Measurements from ENCODE around the gene MGAT5B.

DNA sequence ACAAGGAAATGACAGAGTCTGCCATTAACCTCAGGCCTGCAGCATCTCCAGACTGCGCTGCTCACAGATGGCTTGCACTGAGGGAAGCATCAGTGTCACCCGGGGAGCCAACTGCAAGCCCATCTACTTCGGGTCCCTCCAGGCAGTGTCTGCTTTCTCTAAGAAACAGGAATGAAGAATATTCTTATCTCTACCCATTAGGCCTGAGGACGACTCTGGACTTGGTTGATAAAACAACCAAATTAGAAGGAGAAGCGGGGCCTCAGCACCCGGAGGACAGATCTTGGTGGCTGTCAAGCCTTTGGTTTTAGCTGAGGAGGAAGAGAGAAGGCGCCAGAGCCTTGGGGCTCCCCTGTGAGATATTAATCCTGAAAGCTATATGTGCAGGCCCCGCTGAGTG, 19.5 kb upstream of the MGAT5B start:
- TF ChIP-seq EZH2 (IDR thresholded peaks at IDR 0.05; ENCODE audit: borderline replicate concordance, insufficient read depth, low read depth, low read length, poor library complexity, severe bottlenecking), result no peak
- TF ChIP-seq, protein P1, sequence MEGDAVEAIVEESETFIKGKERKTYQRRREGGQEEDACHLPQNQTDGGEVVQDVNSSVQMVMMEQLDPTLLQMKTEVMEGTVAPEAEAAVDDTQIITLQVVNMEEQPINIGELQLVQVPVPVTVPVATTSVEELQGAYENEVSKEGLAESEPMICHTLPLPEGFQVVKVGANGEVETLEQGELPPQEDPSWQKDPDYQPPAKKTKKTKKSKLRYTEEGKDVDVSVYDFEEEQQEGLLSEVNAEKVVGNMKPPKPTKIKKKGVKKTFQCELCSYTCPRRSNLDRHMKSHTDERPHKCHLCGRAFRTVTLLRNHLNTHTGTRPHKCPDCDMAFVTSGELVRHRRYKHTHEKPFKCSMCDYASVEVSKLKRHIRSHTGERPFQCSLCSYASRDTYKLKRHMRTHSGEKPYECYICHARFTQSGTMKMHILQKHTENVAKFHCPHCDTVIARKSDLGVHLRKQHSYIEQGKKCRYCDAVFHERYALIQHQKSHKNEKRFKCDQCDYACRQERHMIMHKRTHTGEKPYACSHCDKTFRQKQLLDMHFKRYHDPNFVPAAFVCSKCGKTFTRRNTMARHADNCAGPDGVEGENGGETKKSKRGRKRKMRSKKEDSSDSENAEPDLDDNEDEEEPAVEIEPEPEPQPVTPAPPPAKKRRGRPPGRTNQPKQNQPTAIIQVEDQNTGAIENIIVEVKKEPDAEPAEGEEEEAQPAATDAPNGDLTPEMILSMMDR (IDR thresholded peaks at IDR 0.05), result no peak

Data from B cell (primary cell).